NB4 (cell line): ENCODE measurements around the gene LRFN2.

Source experiments
- POLR2A ChIP-seq: IDR thresholded peaks from 2 replicates; pipeline ENCODE4 v1.6.1; 2011; ENCODE audit warnings: mild to moderate bottlenecking; ENCODE audit not compliant: insufficient read length; ENCODE audit errors: extremely low read depth
- TF ChIP-seq, protein P1 (sequence below): IDR thresholded peaks from one replicate; pipeline ENCODE4 v1.5.1; 2012; ENCODE audit warnings: low read depth, low read length
- TF ChIP-seq, protein P2 (sequence below): IDR thresholded peaks from 2 replicates; pipeline ENCODE4 v1.6.1; 2011; ENCODE audit warnings: low read depth, low read length

DNA sequence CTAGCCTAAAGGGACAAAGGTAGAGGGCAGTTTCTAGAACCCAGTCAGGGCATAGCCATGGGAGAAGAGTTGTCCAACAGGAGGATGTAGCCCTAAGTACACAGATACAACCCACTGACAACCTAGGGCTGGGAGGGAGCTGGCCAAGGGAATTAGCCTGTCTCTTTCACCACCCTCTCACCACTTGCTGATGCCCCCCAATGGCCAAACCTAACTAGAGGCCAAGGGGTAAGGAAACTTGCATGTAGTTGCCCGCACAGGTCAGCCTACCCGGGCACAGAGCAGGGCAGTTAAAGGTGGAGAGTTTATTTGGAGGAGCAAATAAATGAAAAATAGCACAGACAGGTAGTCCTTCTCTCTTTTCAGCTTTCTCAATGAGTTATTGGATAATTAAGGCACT lies 143.3 kb downstream of the LRFN2 start:
- TF ChIP-seq POLR2A = no peak
- TF ChIP-seq, protein P1, sequence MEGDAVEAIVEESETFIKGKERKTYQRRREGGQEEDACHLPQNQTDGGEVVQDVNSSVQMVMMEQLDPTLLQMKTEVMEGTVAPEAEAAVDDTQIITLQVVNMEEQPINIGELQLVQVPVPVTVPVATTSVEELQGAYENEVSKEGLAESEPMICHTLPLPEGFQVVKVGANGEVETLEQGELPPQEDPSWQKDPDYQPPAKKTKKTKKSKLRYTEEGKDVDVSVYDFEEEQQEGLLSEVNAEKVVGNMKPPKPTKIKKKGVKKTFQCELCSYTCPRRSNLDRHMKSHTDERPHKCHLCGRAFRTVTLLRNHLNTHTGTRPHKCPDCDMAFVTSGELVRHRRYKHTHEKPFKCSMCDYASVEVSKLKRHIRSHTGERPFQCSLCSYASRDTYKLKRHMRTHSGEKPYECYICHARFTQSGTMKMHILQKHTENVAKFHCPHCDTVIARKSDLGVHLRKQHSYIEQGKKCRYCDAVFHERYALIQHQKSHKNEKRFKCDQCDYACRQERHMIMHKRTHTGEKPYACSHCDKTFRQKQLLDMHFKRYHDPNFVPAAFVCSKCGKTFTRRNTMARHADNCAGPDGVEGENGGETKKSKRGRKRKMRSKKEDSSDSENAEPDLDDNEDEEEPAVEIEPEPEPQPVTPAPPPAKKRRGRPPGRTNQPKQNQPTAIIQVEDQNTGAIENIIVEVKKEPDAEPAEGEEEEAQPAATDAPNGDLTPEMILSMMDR = no peak
- TF ChIP-seq, protein P2, sequence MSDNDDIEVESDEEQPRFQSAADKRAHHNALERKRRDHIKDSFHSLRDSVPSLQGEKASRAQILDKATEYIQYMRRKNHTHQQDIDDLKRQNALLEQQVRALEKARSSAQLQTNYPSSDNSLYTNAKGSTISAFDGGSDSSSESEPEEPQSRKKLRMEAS = no peak
